Forelimb muscle (tissue), 1 donor: ENCODE data around the gene LYZL2. TPM values are rescaled to one million over a fixed set of nuclear protein-coding genes. Genes with fewer than 3 reads are reported as not detected.
A peak's percentile ranks its signal among the peaks of the same experiment; 100 is the strongest.
"Not testable (repeated sequence)": the region's sequence is repeated elsewhere in the genome, so short reads cannot be mapped to it uniquely, and the experiment has no call there.

Experiments
- DNase-seq: peaks from one replicate; pipeline ENCODE4 v3.0.0-alpha.2; 2013; ENCODE audit warnings: low read depth
- polyA plus RNA-seq: library from polyadenylated mRNA; unstranded; fragments of 120-200 nt; gene quantifications from one replicate; pipeline ENCODE4 v1.2.1, GENCODE V29; 2013; ENCODE audit not compliant: insufficient read length

Gene LYZL2
- polyA plus RNA-seq, 1 donor: not detected

GRCh38 chr10:30594077-30594476 is 35.5 kb downstream of the LYZL2 start:
- no peak for DNase-seq

GRCh38 chr10:30592770-30593169 is 36.8 kb downstream of the LYZL2 start:
- DNase-seq: not testable (repeated sequence)

- DNase-seq: peak; percentile 20
These were observed 38.3 kb downstream of the LYZL2 start for GRCh38 chr10:30591249-30591670.

GRCh38 chr10:30589441-30589840 is 40.1 kb downstream of the LYZL2 start:
- DNase-seq: no peak

- no peak for DNase-seq
These were observed 42.0 kb downstream of the LYZL2 start for GRCh38 chr10:30587522-30588031.

GRCh38 chr10:30586828-30587227 is 42.7 kb downstream of the LYZL2 start:
- DNase-seq: no peak

- peak; percentile 72 for DNase-seq
These were observed 45.7 kb downstream of the LYZL2 start for GRCh38 chr10:30583778-30584415.

GRCh38 chr10:30581779-30582380 is 47.7 kb downstream of the LYZL2 start:
- DNase-seq: no peak

- no peak for DNase-seq
These were observed 48.9 kb downstream of the LYZL2 start for GRCh38 chr10:30580676-30581075.

- no peak for DNase-seq
These were observed 49.3 kb downstream of the LYZL2 start for GRCh38 chr10:30580241-30580640.

GRCh38 chr10:30579574-30579973 is 50.0 kb downstream of the LYZL2 start:
- no peak for DNase-seq

GRCh38 chr10:30577048-30577447 is 52.5 kb downstream of the LYZL2 start:
- DNase-seq: peak; percentile 46

GRCh38 chr10:30576641-30577040 is 52.9 kb downstream of the LYZL2 start:
- DNase-seq: peak; percentile 38

- no peak for DNase-seq
These were observed 55.1 kb downstream of the LYZL2 start for GRCh38 chr10:30574432-30574796.

GRCh38 chr10:30573721-30574431 is 55.7 kb downstream of the LYZL2 start:
- DNase-seq: no peak

GRCh38 chr10:30565449-30565848 is 64.1 kb downstream of the LYZL2 start:
- DNase-seq: no peak

- DNase-seq: no peak
These were observed 66.8 kb downstream of the LYZL2 start for GRCh38 chr10:30562787-30563186.

Other genes with a start within 250 kb of the LYZL2 start
- gene MAP3K8, start 195.6 kb downstream of the LYZL2 start, polyA plus RNA-seq: 2.4 TPM